Measurements from ENCODE around the gene GNB4.

GNB4 gene

DNA sequence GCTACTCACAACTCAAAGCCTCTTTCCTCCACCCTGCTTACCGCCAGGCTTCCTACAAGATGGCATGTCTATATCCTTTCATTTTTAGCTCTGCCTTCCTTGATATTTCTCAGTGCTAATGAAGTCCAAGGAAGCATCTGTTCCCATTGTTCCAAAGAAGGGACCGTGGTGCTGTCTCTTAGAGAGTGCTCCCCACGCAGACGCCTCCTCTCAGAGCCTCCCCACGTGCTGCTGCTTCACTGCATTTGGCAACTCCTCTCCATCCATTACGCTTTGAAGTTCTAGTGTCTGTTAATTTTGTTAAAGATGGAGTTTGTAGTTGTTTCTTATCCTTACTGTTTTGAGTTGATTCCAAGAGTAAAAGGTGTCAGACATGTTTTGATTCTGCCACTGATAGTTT, 26.2 kb downstream of the GNB4 start:
- H3K4me3 ChIP-seq (ENCODE audit: low read depth, low read length): no peak overlapping the region
- TF ChIP-seq, protein P1, sequence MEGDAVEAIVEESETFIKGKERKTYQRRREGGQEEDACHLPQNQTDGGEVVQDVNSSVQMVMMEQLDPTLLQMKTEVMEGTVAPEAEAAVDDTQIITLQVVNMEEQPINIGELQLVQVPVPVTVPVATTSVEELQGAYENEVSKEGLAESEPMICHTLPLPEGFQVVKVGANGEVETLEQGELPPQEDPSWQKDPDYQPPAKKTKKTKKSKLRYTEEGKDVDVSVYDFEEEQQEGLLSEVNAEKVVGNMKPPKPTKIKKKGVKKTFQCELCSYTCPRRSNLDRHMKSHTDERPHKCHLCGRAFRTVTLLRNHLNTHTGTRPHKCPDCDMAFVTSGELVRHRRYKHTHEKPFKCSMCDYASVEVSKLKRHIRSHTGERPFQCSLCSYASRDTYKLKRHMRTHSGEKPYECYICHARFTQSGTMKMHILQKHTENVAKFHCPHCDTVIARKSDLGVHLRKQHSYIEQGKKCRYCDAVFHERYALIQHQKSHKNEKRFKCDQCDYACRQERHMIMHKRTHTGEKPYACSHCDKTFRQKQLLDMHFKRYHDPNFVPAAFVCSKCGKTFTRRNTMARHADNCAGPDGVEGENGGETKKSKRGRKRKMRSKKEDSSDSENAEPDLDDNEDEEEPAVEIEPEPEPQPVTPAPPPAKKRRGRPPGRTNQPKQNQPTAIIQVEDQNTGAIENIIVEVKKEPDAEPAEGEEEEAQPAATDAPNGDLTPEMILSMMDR (IDR thresholded peaks at IDR 0.05; ENCODE audit: low read depth, low read length, missing control alignments): no peak
- DNase-seq (ENCODE audit: low read depth): no peak

DNA sequence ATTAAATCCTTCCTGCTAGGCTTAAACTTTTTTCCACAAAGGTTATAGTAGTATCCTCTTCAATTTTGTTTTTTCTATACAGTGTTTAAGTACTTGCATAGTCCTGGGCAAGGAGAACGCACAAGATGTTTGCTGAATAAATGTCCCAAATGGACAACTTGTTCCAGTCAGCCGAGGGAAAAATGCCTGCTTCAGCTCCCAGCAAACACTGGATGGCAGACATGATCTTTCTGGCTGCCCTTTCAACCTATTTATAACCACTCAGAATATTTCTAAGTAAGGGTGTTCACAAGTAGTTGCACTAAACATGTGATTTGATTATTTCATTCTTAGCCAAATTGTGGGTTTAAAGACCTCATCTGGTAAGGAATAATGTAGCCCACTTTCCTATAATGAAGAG, 29.8 kb downstream of the GNB4 start:
- TF ChIP-seq, protein P1 (IDR thresholded peaks at IDR 0.05; ENCODE audit: low read depth, low read length, missing control alignments): peak; percentile 18
- no peak overlapping the region for H3K4me3 ChIP-seq (ENCODE audit: low read depth, low read length)
- no peak for DNase-seq (ENCODE audit: low read depth)

DNA sequence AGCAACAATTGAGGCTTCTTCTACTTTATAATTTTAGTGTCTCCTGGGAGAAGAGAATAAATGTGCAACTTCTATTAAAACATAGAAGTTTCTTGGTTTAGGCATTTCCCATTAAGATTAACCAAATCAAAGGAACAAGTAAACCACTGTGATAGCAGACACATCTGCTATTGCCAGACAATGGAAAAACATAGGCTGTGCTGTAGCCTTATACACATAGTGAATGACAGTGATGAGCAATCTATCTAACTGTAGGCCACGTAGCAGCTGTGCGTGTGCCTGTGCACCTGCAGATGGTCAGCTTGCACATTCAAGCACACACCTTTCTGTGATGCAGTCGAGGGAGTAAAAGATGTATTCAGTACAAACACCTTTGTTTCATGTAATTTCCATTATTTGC, 32.7 kb downstream of the GNB4 start:
- TF ChIP-seq, protein P1 (IDR thresholded peaks at IDR 0.05; ENCODE audit: low read depth, low read length, missing control alignments): no peak
- H3K4me3 ChIP-seq (ENCODE audit: low read depth, low read length): no peak overlapping the region
- no peak for DNase-seq (ENCODE audit: low read depth)

DNA sequence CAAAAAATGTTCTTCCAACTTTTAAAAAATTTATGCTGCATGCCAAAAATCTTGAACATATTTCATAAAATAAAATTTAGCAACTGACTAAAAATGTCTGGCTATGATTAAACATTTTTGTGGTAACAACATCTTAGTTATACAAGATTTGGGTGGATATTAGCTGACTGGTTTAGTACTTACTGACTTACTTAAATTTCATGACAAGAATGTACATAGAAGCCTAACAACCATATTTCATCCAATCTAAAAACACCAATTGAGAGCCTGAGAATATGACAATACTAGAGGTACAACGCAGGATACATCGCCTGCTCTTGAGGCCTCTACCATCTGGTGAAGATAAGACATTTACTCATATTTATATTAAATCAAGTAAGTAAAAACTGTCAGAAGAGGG, 34.6 kb downstream of the GNB4 start:
- TF ChIP-seq, protein P1 (IDR thresholded peaks at IDR 0.05; ENCODE audit: low read depth, low read length, missing control alignments): no peak
- H3K4me3 ChIP-seq (ENCODE audit: low read depth, low read length): no peak overlapping the region
- DNase-seq (ENCODE audit: low read depth): no peak

DNA sequence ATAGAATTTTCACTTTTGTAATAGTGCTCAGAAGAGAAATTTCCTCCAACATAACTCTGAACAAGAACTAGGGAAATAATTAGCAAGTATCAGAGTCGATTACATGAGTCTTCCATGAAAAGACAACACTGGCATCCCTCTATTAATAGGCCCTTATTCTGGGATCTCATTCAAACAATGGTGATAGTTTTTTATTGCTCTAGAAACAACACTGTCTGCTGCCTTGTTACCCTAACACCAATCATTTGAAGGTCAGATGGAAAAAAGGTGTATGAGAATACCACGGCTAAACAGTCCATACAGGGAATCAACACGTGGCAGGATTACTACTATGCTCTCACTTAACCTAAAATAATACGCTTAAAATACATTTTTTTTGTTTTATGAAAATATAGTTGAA, 35.9 kb downstream of the GNB4 start:
- no peak for DNase-seq (ENCODE audit: low read depth)
- TF ChIP-seq, protein P1 (IDR thresholded peaks at IDR 0.05; ENCODE audit: low read depth, low read length, missing control alignments): no peak
- H3K4me3 ChIP-seq (ENCODE audit: low read depth, low read length): no peak overlapping the region

DNA sequence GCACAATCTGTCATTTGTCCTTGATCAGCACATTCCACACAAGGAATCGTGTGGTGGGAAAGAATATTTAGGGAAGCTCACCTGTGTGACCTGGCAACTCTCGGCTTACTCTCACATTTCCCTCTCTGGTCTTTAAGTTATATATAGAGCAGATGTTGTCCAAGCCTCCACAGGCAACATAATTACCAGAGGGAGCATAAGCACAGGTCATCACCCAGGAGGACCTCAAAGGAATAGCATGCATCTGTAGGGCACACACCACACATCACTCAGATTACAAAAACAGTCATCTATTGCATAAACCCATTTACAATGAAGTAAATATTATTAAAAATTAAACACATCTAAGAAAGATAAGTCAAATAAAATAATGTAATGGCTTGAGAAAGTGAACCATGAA, 36.5 kb downstream of the GNB4 start:
- H3K4me3 ChIP-seq (ENCODE audit: low read depth, low read length): no peak overlapping the region
- DNase-seq (ENCODE audit: low read depth): no peak
- TF ChIP-seq, protein P1 (IDR thresholded peaks at IDR 0.05; ENCODE audit: low read depth, low read length, missing control alignments): no peak

DNA sequence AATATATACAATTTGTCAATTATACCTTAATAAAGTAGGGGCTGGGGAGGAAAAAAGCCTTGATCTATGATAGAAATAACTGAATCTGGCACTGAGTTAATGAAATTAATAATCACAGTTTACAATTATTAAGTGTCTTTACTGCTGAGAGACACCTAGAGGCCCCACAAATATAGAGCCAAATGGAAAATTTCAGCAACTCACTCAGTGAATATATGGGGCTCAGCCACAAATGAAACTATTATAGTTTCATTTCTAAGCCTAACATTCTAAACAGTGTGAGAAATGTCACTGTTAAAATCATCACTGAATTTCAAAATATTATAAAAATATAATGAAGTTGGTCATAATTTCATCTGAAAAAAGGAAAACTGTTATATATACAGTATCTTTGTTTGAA, 40.3 kb downstream of the GNB4 start:
- DNase-seq (ENCODE audit: low read depth): no peak
- no peak overlapping the region for H3K4me3 ChIP-seq (ENCODE audit: low read depth, low read length)
- TF ChIP-seq, protein P1 (IDR thresholded peaks at IDR 0.05; ENCODE audit: low read depth, low read length, missing control alignments): no peak

Measured in GM12864 (cell line).